Activated CD8-positive, alpha-beta memory T cell treated with anti-CD3 and anti-CD28 coated beads for 48 hours (primary cell): ENCODE results near the gene DCTN3.

ENCODE experiments used
- DNase-seq, 3 experiments: peaks; one replicate each; pipeline ENCODE4 v3.0.0-alpha.2; 2020; ENCODE audit warnings: low read depth in 2 of 3, low spot score in 2 of 3

DCTN3 gene

DNA sequence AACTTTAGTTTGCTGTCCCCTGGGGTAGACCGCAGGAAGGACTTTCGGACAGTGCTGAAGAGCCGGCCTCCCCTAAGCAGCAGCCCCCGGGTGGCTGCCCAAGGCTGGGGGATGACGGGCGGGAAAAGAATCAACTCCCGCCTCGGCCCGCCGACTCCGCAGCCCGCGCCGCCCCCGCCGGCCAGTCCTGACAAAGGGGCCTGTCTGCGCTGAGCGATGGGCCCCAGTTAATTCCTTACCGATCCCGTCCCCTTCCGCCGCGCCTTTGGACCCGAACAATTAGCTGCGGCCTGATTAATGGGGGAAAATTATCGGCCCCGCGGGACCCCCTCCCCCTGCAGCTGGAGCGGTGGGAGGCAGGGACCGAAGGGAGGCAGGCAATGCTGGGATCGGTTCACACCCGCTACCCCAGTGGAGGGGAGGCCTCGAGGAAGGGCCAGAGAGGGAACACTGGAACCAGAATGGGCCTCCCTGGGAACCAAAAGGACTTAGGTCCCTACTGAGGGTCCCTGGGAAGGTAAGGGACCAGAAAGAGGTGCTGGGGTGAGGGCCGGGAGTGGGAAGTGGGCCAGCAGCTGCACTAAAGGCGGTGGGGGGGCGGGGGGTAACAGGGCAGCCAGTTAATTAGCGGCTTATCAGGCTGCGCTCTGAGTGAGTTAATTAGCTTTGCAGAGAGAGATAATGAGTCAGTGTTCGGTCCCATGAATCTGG lies 4.3 kb upstream of the DCTN3 start:
- DNase-seq, result no peak

DNA sequence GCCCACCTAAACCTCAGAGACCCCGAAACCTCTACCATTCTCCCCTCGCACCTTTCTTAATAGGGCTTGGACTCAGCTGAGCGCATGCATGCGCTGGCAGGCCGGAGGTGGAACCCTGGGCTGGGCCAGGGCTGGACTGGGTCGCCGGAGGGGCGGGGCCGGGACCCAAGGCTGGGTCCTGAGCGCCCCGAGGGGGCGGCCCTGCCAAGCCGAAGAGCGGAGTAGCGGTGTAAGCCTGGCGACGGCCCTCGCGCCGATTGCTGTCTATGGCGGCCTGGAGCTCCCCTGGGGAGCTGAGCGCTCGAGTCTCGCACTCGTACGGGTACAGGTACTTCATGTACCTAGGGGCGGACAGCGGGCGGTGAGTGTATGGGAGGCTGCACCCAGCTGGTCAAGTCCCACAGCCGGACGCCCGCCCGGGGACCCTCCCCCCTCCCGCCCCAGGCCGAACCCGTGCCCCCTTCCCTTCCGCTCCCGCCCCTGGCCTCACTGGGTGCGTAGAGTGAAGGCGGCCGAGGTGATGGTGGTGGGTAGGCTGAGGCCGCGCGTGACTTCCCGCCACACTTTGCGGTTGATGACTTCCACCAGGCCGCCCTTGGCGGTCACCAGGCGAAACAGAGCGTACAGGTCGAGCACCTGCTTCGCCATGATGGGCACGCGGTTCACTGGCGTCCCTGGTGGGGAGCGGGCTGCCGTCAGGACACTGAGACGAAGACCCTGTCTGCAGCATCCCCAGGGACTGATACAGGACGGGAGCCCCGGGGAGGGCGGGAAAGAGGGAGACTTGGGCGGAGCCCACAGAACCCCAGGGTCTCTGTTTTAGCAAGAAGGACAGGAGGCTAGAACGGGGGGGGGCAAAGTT lies 3.3 kb upstream of the DCTN3 start:
- no peak for DNase-seq

DNA sequence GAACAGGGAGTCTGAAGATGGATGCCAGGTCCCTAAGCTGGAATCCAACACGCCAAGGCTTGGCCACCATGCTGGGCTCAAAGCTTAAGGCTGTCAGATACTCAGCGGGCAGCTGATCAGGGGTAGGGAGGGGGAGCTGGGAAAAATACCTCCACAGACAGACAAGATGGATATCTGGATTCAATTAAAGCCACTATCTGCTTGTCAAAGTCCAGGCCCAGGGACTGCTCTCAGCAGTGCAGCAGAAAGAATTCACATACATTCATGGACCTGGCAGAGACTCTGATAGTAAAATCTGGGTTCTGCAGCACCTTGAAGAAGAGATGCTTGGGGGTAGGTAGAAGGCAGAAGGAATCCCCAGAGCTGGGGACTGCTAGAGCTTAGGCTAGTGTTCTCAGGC lies 5.2 kb downstream of the DCTN3 start:
- DNase-seq, result no peak

DNA sequence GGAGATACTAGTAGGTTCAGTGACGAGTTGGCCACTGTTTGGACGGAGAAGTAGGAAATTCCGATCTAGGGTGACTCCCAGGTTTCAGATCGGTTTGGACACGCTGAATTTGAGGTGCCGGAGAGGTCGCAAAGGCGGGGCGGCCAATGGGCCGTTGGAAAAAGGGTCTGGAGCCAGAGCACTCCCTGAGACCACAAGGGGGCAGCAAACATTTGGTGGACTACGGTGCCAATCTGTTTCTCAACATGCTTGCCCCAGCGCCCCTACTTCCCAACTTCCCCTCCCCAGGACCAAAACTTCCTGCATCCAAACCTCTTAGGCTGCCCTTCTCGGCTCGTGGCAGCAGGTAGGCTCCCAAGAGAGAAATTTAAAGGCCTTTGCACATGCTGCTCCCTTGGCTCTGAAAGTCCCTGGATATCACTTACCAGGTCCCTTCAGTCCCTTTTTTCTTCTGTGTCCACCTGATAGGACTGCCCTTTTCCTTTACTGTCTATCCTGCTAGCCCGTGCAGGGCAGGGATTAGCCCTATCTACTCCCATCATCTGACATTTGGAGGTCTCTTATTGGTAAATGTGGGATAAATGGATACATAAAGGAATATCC lies 7.4 kb downstream of the DCTN3 start:
- peak in 2 of 3 experiments; percentile 49 to 52 for DNase-seq

DNA sequence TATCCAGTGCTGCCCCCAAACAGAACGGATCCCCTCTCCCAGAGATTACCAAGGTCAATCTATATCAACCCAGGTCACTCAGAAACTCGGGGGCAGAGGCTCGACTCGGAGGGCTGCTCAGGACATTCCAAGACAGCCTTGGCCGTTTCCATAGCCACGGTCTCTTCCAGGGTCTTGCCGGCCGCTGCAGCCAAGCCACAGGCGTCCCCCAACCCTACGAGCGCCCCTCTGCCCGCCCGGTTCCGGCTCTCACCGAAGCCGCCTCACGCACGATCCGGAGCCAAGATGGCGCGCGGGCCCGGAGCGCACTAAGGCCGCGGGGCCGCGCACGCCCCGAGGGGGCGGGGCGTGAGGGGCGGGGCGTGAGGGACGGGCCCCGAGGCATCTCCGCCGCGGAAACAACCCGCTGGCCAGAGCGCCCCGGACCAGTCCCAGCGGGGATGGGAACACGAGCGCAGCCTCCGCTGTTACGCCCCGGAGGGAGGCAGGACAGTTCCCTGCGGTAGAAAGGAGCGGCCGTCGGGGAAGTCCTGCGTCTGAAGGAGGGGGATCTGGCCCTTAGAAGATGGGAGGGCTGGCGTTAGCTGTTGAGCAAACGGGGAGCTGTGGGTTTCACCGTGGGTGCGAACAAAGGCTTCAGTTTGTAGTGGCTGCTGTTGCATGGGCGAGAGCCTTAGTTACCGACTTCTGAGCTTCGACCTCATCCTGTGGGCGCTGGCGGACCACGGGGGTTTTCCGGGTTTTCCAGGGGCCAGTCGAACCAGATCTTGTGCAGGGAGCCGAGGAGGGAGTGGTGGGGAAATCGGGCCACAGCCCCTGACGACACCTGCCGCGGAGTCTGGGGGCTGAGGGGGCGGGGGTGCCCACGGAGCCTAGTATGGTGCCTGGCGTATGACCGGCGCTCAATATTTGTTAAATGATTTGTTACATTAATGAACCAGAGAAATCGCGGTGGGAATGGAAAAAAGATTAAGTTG lies 8.2 kb downstream of the DCTN3 start, which contains the start of gene RPP25L:
Gene RPP25L, minus strand, starts transcription at position 287 of the 977 bp plus-strand sequence. CDS start 801 bp downstream, outside the sequence.
- peak; percentile 70 to 76 (median 74) for DNase-seq

DNA sequence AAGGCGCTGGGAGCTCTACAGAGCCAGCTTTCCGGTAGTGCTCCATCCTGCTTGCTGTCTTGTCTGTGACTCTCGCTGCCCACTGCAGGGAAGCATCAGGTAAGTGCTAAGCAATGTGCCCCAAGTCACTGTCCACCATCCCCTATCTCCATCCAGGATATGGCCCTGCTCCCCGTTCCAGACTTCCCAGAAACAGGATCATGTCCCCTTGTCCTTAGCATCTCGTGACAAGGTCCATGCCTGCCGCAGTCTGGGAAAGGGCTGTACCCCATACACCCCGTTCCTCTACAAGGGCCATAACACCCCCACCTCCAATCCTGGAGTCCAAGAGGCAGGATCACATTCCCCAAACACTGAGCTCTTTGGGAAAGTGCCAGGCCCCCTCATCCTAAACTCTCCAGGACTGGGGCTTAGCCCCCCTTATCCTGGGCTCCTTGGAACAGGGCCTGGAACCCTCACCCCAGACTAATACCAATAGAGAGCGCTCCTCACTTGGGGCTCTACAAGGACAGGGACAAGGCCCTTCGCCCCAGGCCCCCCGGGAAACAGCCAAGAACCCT lies 9.0 kb downstream of the DCTN3 start:
- DNase-seq, result no peak

DNA sequence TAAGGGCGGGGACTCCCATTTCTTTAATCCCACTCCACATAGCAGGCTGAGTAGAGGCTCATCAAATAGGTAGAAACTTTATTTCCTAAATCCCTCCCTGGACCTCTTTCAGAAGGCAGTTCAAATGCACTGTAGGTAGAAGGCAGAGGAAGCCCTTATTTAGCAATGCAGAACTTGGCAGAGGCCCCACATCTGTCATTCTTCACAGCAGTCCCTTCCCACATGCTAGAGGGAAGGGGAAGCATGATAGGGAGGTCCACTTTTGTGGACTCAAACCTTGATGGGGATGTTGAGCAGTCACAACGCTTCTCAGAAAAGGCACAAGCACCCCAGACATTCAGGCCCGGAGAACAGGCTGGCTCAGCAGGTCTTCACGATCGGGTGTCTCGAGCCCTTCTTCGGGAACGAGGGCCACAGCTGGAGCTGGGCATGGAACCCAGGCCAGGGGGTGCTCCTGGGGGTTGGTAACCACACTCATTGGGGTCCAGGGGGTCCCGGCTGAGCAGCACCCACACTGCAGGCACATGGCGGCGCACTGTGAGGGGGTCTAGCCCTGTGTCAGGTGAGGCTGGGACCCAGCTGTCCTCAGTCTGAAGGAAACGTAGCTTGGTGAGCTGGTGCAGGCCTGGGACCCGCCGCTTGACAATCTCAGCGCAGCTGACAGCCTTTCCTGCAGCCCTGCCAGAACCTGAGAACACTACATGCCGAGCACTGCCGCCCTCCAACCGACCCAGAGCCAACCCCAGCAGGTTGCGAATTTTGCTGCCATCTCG lies 9.7 kb downstream of the DCTN3 start:
- no peak for DNase-seq

DNA sequence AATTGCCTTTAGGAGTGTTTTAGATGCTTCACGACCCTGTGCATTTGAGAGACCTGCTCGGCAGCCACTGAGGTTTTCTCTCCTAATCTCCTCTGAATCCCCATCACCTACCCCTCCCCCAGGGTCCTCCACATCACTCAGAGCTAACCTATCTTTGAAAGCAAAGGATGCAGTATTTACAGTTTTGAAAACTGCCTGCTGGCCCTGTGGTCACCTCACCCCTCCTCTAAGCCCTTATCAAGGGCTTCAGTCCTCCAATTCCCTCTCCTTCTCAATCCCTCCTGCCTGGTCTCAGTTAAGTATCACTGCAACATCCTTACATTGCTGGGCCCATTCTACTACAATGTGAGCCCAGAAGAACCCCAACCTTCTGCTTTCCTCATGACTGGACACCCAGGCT lies 13.0 kb downstream of the DCTN3 start:
- DNase-seq, result no peak

DNA sequence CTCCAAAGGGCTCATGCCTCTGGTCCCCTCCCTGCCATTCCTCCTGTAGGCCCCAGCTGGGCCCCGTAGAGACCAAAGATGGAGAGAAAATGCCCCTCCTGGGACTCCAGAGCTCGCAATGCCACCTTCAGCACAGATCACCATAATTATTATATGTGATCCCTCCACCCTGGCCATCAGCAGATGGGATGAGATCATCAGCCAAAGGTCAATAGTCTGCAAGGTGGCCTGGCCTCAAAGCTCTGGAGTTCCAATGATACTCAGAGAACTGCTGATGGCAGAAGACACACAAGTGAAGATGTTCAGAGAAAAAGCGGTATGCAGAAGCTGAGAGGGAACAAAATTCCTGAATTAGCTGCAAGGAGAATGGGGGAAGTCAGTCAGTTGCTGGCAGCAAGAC lies 13.4 kb downstream of the DCTN3 start:
- no peak for DNase-seq

DNA sequence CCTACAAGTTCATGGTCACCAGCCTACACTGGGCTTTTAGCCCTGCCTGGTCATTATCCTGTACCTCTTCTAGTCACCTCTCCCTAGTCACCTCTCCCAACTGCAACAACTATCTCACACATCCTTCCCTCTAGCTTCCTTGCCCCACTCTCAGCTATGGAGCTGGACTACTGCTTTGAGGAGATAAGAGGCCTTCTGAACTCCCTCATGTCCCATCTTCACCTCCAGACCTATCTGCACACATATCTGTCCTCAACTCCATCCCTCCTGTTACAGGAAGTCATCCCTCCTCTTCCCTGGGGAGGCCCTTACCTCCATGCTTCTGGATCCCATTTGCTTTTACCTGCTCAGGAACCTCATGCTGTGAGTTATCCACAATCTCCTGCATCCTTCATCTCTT lies 14.1 kb downstream of the DCTN3 start:
- DNase-seq, result no peak

DNA sequence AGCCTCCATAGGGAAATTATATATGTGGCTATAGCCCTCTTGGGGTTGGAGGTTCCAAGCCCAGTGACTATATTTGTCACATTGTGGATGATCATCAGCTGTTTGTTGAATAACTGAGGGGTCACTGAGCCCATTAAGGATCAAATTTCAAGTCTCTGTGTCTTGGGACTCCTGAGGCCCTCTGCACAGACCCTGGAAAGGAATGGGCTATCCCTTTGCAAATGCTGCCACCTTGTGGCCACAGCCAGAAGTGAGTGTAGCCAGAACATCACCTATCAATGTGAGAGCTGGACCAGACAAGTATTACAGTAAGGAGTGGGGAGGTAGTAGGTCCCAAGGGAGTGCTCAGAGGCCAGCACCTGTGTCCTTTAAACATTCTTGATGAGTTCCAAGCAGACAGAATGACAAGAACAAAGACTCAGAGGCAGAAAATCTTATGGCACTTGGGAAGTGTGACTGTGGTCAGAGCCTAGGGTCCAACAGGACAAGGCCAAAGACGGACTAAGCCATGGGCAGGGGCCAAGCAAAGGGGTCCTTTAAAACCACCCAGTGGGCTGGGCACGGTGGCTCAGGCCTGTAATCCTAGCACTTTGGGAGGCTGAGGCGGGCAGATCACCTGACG lies 16.6 kb downstream of the DCTN3 start:
- peak; percentile 41 to 75 (median 64) for DNase-seq

DNA sequence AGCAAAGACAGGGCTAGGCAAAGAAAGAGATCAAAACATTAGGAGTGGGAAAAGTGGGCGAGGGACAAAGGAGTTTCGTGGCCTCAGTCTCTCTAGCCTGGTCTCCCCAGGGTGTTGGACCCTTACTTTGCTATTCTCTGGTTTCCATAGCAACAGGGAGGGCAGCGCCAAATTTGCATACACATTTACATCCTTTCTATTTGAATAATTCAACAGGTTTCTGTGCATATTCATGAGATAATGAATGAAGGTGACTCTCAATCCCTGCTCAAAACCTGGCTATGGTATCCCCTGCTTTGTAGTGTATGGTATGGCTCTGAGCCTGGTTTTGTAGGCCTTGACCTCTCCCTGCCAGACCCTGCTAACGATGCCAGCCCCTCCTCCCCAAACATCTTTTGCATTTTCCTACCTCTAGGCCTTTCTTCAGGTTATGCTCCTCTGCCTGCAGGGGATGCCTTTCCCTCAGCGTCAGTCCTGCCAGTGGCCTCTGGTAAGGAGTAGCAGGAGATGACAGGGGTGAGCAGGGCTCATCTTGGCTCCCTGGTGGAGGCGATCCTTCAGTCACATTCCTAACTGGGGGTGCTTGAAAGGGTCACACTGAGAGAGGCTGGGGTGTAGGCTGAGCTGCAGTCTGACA lies 18.2 kb downstream of the DCTN3 start:
- no peak for DNase-seq

DNA sequence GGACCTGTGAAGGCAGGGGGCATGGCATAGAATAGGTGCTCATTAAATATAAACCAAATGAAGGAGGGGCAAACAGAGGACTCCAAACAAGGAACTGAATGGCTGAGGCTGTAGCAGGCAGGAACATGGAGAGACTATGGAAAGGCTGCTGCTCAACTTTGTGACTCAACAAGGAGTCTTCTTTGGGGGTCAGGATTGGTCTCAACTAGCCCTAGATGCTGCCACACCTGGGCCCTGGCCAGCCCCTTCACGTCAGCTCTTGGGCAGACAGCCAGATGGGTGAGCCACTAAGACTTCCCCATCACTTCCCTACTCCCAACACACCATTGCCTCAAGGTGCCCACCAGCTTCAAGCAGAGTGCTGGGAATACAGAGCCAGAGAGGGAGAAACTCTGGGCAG lies 19.4 kb downstream of the DCTN3 start:
- no peak for DNase-seq

DNA sequence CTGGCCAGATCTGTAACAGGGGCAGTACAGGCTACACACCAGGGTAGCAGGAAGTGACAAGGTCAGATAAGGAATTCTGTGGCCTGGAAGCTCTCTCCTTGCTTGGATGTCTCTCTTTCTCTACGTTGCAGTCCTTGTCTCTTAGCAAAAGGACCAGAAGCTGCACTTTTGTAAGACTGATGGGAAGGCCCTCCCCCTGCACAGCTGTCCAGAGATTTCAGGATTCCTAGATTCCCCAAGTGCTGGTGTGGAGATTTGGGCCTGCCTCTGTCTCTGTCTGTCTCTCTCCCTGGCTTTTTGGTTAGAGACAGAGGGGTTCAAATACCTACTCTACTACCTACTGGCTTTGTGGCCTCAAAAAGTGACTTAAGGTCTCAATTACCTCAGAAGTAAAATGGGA lies 20.7 kb downstream of the DCTN3 start:
- no peak for DNase-seq

DNA sequence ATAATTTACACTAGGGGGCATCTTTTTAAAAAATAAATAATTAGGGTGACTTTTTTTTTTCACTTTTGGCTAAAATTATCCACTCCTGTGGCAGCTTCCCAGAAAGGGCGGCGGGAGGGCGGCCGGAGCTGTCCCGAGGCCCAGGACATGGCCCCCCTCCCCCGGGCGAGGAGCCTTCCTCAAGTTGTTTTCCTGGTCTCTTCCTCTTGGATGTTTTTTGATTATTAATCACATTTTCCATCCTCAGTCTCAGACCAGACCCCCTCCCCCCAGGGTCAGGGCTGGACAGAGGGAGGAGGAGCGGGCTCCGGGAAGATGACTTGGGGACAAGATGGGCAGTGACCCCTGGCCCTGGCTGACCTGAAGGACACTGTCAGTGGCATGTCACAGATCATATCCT lies 26.1 kb downstream of the DCTN3 start:
- DNase-seq, result no peak

DNA sequence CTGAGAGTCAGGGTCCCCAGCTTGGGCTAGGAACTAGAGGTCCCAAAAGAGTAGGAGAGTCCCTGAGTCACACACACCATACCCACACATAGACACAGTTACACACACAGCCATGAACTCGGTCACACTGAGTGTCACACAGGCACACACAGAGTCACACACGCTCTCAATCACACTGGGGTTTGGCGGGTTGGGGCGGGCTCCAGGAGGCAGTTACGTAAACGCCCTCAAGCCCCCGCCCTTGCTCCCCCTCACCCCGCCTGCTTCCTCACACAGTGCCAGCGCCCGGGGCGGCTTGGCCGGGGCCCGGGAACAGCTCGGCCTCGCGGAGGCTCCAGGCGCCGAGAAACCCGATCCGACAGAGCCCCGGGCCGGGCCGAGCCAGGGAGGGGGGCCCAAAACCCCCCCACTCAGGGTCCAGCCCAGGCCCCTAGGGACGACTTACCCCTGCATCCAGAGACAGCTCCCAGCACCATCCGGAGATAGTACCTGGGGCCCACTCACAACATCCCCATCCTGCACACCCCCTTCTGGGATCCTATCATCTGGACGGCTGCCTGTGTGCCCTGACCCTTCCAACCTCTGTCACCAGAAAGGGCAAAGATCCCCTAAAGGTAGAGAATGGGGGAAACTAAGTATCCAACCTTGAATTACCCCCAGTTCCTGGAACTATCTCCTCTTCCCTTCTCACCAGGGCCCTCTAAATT lies 27.2 kb downstream of the DCTN3 start:
- no peak for DNase-seq

DNA sequence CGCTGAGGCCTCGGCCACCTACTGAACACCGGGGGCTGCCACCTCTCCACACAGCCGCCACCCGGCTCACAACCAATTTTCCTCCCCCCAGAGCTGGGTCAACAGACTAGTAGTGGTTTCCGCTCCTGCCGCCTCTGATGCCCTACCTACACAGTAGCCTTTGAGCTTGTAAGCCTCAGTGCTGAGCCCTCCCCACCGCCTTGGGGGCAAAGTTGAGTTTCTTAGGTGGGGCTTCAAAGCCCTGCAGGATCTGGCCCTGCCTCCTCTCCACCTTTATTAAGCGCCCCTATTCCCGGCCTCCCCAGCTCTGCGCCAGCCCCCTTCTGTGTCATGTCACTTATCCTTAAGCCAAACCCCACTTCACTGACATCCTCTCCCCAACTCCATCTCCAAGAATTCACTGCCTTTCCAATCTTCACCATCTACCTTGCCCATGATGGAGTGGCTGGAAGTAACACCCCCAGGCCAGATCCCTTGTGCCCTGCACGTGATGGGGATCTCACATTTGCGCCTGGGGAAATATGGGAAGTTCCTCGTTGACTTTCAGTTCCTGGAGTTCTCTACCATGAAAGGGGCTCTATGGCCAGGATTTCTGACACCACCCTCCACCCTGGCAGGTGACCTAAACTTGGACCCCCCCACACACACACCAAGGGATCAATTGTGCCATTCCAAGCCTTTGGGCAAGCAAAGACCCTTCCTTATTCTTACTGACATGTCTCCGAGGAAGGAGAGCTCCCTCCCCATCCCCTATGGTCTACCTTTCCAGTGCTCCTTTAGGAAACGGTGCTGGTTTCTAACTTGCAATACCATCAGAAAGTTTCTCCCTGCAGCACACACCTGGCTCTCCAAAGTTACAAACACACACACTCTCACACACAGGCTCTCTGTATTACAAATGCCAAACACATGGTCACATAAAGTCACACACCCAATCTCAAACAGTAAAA lies 28.1 kb downstream of the DCTN3 start:
- no peak for DNase-seq
